Gastroesophageal sphincter (tissue), 3 donors: ENCODE data around the gene P3H2.
"Not testable (repeated sequence)": the region's sequence is repeated elsewhere in the genome, so short reads cannot be mapped to it uniquely, and the experiment has no call there.

Source experiments
- POLR2A ChIP-seq, 2 donors: fragments of 450-650 bp; IDR thresholded peaks; one replicate each; pipeline ENCODE4 v1.6.1; 2017; ENCODE audit warnings: antibody characterized with exemption in 2 of 2, mild to moderate bottlenecking in 2 of 2, moderate library complexity in 1 of 2
- TF ChIP-seq, protein P1 (sequence below), 4 experiments: fragments of 200-600 bp in 2 of 4; fragments of 450-650 bp in 2 of 4; sonication (generic) in 1 of 4; IDR thresholded peaks; one replicate each; pipeline ENCODE4 v1.5.1; 2017 to 2019; ENCODE audit warnings: antibody characterized with exemption in 4 of 4, mild to moderate bottlenecking in 2 of 4, moderate library complexity in 2 of 4

GRCh38 chr3:190079173-190079572, 41.5 kb downstream of the P3H2 start:
- TF ChIP-seq POLR2A (IDR thresholded peaks at IDR 0.05): not testable (repeated sequence)
- TF ChIP-seq, protein P1, sequence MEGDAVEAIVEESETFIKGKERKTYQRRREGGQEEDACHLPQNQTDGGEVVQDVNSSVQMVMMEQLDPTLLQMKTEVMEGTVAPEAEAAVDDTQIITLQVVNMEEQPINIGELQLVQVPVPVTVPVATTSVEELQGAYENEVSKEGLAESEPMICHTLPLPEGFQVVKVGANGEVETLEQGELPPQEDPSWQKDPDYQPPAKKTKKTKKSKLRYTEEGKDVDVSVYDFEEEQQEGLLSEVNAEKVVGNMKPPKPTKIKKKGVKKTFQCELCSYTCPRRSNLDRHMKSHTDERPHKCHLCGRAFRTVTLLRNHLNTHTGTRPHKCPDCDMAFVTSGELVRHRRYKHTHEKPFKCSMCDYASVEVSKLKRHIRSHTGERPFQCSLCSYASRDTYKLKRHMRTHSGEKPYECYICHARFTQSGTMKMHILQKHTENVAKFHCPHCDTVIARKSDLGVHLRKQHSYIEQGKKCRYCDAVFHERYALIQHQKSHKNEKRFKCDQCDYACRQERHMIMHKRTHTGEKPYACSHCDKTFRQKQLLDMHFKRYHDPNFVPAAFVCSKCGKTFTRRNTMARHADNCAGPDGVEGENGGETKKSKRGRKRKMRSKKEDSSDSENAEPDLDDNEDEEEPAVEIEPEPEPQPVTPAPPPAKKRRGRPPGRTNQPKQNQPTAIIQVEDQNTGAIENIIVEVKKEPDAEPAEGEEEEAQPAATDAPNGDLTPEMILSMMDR (IDR thresholded peaks at IDR 0.05): not testable (repeated sequence)
